Measurements from ENCODE around the gene KIF26A. TPM values are rescaled to one million over a fixed set of nuclear protein-coding genes. Genes with fewer than 3 reads are reported as not detected.

KIF26A gene
- total RNA-seq, 1 donor from 2014 or later, result 11.8 TPM

- peak; percentile 54 for DNase-seq (ENCODE audit: low spot score)
Measured at GRCh38 chr14:104130974-104131651, 7.3 kb upstream of the KIF26A start.

- no peak for DNase-seq (ENCODE audit: low spot score)
Measured at GRCh38 chr14:104131968-104132732, 6.2 kb upstream of the KIF26A start.

- no peak for DNase-seq (ENCODE audit: low spot score)
Measured at GRCh38 chr14:104132981-104133380, 5.4 kb upstream of the KIF26A start.

- no peak for DNase-seq (ENCODE audit: low spot score)
Measured at GRCh38 chr14:104133496-104133895, 4.9 kb upstream of the KIF26A start.

GRCh38 chr14:104134061-104134965 is 4.1 kb upstream of the KIF26A start:
- no peak for DNase-seq (ENCODE audit: low spot score)

- DNase-seq (ENCODE audit: low spot score), result peak; percentile 44
Measured at GRCh38 chr14:104135121-104135903, 3.1 kb upstream of the KIF26A start.

- DNase-seq (ENCODE audit: low spot score), result no peak
Measured at GRCh38 chr14:104135904-104136471, 2.4 kb upstream of the KIF26A start.

- peak; percentile 56 for DNase-seq (ENCODE audit: low spot score)
Measured at GRCh38 chr14:104136472-104137296, 1.7 kb upstream of the KIF26A start.

- peak; percentile 67 for DNase-seq (ENCODE audit: low spot score)
Measured at GRCh38 chr14:104137297-104138097, 890 bp upstream of the KIF26A start.

GRCh38 chr14:104138718-104139459 is 502 bp downstream of the KIF26A start:
- DNase-seq (ENCODE audit: low spot score), result no peak

GRCh38 chr14:104139460-104140212 is 1.2 kb downstream of the KIF26A start:
- DNase-seq (ENCODE audit: low spot score), result peak; percentile 51

GRCh38 chr14:104140213-104140462 is 1.8 kb downstream of the KIF26A start:
- DNase-seq (ENCODE audit: low spot score), result no peak

- no peak for DNase-seq (ENCODE audit: low spot score)
Measured at GRCh38 chr14:104140463-104141331, 2.3 kb downstream of the KIF26A start.

GRCh38 chr14:104141621-104142091 is 3.3 kb downstream of the KIF26A start:
- DNase-seq (ENCODE audit: low spot score), result no peak

GRCh38 chr14:104142136-104142945 is 4.0 kb downstream of the KIF26A start:
- no peak for DNase-seq (ENCODE audit: low spot score)

GRCh38 chr14:104142946-104143470 is 4.6 kb downstream of the KIF26A start:
- no peak for DNase-seq (ENCODE audit: low spot score)

Data from umbilical cord (tissue), 2 donors.